Measurements from ENCODE around the gene IL17REL.

DNA sequence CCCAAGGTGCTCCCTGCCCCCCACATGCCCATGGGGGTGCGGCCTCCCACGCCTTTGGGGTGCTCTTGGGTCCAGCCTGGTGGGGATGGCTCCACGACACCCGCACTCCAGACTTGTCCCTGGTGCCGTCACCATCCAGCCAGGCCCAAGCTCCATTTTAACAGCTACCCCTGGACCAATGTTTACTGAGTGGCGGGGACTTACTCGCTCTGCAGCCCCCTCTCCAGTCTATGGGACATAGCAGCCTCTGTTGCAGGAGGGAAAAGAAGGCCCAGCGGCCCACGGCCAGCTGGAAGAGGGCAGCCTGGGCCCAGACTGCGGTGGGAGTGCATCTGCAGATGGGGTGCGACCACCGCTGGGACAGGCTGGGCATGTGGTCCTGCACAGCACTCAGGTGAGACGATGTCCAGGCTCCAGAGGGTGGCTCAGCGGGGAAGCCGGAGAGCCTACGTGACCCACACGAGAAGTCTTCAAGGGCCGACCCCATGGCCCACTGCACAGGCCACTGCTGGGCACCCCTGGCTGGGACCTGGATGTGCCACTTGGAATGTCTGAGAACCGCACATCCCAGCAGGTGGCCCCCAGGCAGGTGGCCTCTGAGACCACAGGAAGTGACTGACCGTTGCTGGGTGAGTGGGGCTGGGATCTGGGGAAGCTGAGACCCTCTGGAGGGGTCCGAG, 18.1 kb downstream of the IL17REL start:
- TF ChIP-seq HDAC6 (IDR thresholded peaks at IDR 0.05; ENCODE audit: unreplicated experiment) (no peak), CREB1 (IDR thresholded peaks at IDR 0.05; ENCODE audit: low read depth) (no peak)
